HCT116 (cell line): Measurements from ENCODE around the gene VCAN. TPM values are rescaled to one million over a fixed set of nuclear protein-coding genes. Genes with fewer than 3 reads are reported as not detected.
A peak's percentile ranks its signal among the peaks of the same experiment; 100 is the strongest.

Source experiments
- ATAC-seq: fragments of 200-7000 bp; cut with Tn5 transposase; 2 replicates; pipeline ENCODE4 v1.9.1; 2020; ENCODE audit warnings: mild to moderate bottlenecking, moderate library complexity
- BruUV-seq: library from RNA; stranded (reverse); fragments of 400-500 nt; replicated peaks from 2 replicates; lab custom pipeline; 2021; lab: Mats Ljungman, UMichigan
- CTCF ChIA-PET: fragments of 300-600 bp; sonication (Branson Sonifier 250); formaldehyde crosslinking; loops from one replicate; lab custom pipeline; 2021; ENCODE audit warnings: antibody characterized with exemption; lab: Charles Lee
- POLR2A ChIA-PET: fragments of 300-600, 350-600 bp; sonication (Branson Sonifier 250); formaldehyde crosslinking; loops from one replicate; lab custom pipeline; 2021; ENCODE audit warnings: antibody characterized with exemption; lab: Charles Lee
- RAD21 ChIA-PET, 2 experiments: fragments of 300-600 bp; sonication (Branson Sonifier 250); formaldehyde crosslinking; loops; one replicate each; lab custom pipeline; 2023; ENCODE audit warnings: low total read pairs in 2 of 2; ENCODE audit not compliant: uncharacterized antibody in 2 of 2, unreplicated experiment in 2 of 2, low non-redundant PET in 1 of 2; lab: Charles Lee
- DNase-seq: peaks from one replicate; pipeline ENCODE4 v3.0.0-alpha.2; 2010; ENCODE audit warnings: low read depth, low spot score
- H2AFZ ChIP-seq: fragments of 200-600 bp; shearing (Covaris generic), sonication (generic); 2 replicates; pipeline ENCODE4 v1.6.1; 2017; ENCODE audit warnings: low read depth, mixed run types, mixed read lengths, antibody characterized with exemption, low read length; ENCODE audit not compliant: poor library complexity, severe bottlenecking
- H3K27ac ChIP-seq: 2 replicates; pipeline ENCODE4 v1.5.1; 2012; ENCODE audit warnings: low read depth, low read length
- H3K27me3 ChIP-seq: fragments of 200-600 bp; sonication (generic); 2 replicates; pipeline ENCODE4 v1.6.1; 2016; ENCODE audit warnings: mixed run types, low read length, mixed read lengths; ENCODE audit not compliant: insufficient read depth
- H3K36me3 ChIP-seq, 2 experiments: fragments of 200-500 bp in 1 of 2; fragments of 200-600 bp in 1 of 2; sonication (Bioruptor generic) in 1 of 2; sonication (generic) in 1 of 2; 2 replicates each; pipeline versions ENCODE4 v1.5.1 to v1.6.1; 2014 to 2016; ENCODE audit warnings: low read length in 2 of 2, inconsistent platforms in 1 of 2, mixed read lengths in 1 of 2, mixed run types in 1 of 2; ENCODE audit not compliant: insufficient read depth in 2 of 2, control insufficient read depth in 1 of 2
- H3K4me1 ChIP-seq, 2 experiments: fragments of 200-600 bp in 1 of 2; sonication (generic) in 1 of 2; 2 replicates each; pipeline versions ENCODE4 v1.5.1 to v1.6.1; 2012 to 2017; ENCODE audit warnings: low read length in 2 of 2, inconsistent platforms in 1 of 2, mild to moderate bottlenecking in 1 of 2, mixed read lengths in 1 of 2, mixed run types in 1 of 2, moderate library complexity in 1 of 2; ENCODE audit not compliant: insufficient read depth in 2 of 2, control insufficient read depth in 1 of 2
- H3K4me2 ChIP-seq: fragments of 200-600 bp; sonication (generic); 2 replicates; pipeline ENCODE4 v1.6.1; 2017; ENCODE audit warnings: mixed run types, low read length, mixed read lengths
- H3K4me3 ChIP-seq, 2 experiments: fragments of 200-600 bp in 1 of 2; sonication (generic) in 1 of 2; replicated peaks in 1 of 2; 2 replicates each; pipeline ENCODE4 v1.5.1; 2011 to 2016; ENCODE audit warnings: low read length in 2 of 2, control low read depth in 1 of 2, low read depth in 1 of 2, mild to moderate bottlenecking in 1 of 2, mixed read lengths in 1 of 2, mixed run types in 1 of 2
- H3K79me2 ChIP-seq: fragments of 200-600 bp; sonication (generic); 2 replicates; pipeline ENCODE4 v1.6.1; 2017; ENCODE audit warnings: mild to moderate bottlenecking, mixed run types, low read length, moderate library complexity, mixed read lengths; ENCODE audit not compliant: insufficient read depth
- H3K9ac ChIP-seq: fragments of 200-600 bp; sonication (generic); 2 replicates; pipeline ENCODE4 v1.6.1; 2016; ENCODE audit warnings: low read length, mixed read lengths
- H3K9me2 ChIP-seq: fragments of 200-600 bp; sonication (generic), shearing (Covaris generic); 2 replicates; pipeline ENCODE4 v1.6.1; 2017; ENCODE audit warnings: mixed run types, mild to moderate bottlenecking, moderate library complexity; ENCODE audit not compliant: insufficient read depth
- H3K9me3 ChIP-seq, 2 experiments: fragments of 200-500 bp in 1 of 2; fragments of 200-600 bp in 1 of 2; sonication (Bioruptor generic) in 1 of 2; sonication (generic) in 1 of 2; 2 replicates each; pipeline ENCODE4 v1.6.1; 2014 to 2017; ENCODE audit warnings: low read length in 2 of 2, mixed read lengths in 2 of 2, inconsistent platforms in 1 of 2, low read depth in 1 of 2, mild to moderate bottlenecking in 1 of 2, mixed run types in 1 of 2, moderate library complexity in 1 of 2; ENCODE audit not compliant: control insufficient read depth in 1 of 2, insufficient read depth in 1 of 2
- H4K20me1 ChIP-seq: fragments of 200-600 bp; sonication (generic), shearing (Covaris generic); 2 replicates; pipeline ENCODE4 v1.6.1; 2017; ENCODE audit warnings: mixed run types, mild to moderate bottlenecking, moderate library complexity; ENCODE audit not compliant: insufficient read depth
- CBX3 ChIP-seq: IDR thresholded peaks from 2 replicates; pipeline ENCODE4 v1.6.1; 2012; ENCODE audit warnings: low read depth
- ELF1 ChIP-seq: IDR thresholded peaks from 2 replicates; pipeline ENCODE4 v1.6.1; 2012; ENCODE audit warnings: low read depth, borderline replicate concordance
- EZH2 ChIP-seq: fragments of 200-600 bp; sonication (generic); IDR thresholded peaks from 2 replicates; pipeline ENCODE4 v1.6.1; 2017; ENCODE audit warnings: antibody characterized with exemption, mixed run types
- POLR2AphosphoS5 ChIP-seq: IDR thresholded peaks from 2 replicates; pipeline ENCODE4 v1.6.1; 2011; ENCODE audit warnings: mild to moderate bottlenecking, low read depth, low read length, moderate library complexity
- YY1 ChIP-seq: IDR thresholded peaks from 2 replicates; pipeline ENCODE4 v1.6.1; 2011; ENCODE audit warnings: low read length, low read depth, moderate library complexity, mild to moderate bottlenecking; ENCODE audit not compliant: insufficient replicate concordance; ENCODE audit errors: extremely low read depth
- ZBTB33 ChIP-seq: IDR thresholded peaks from 2 replicates; pipeline ENCODE4 v1.6.1; 2011; ENCODE audit warnings: mild to moderate bottlenecking, low read length, moderate library complexity; ENCODE audit not compliant: insufficient replicate concordance; ENCODE audit errors: extremely low read depth
- intact Hi-C: fragments of 100-400 bp; cut with micrococcal nuclease; formaldehyde crosslinking; loops from 2 replicates; pipeline ENCODE4 v1.10.0; 2022
- total RNA-seq: library from RNA; stranded (reverse); gene quantifications from one replicate; pipeline ENCODE4 v1.2.1, GENCODE V29; 2021; ENCODE audit not compliant: unreplicated experiment
- TF ChIP-seq, protein P1 (sequence below): IDR thresholded peaks from 2 replicates; pipeline ENCODE4 v1.6.1; 2012

VCAN gene
- total RNA-seq, 1 experiment from 2014 or later: 49.9 TPM

DNA sequence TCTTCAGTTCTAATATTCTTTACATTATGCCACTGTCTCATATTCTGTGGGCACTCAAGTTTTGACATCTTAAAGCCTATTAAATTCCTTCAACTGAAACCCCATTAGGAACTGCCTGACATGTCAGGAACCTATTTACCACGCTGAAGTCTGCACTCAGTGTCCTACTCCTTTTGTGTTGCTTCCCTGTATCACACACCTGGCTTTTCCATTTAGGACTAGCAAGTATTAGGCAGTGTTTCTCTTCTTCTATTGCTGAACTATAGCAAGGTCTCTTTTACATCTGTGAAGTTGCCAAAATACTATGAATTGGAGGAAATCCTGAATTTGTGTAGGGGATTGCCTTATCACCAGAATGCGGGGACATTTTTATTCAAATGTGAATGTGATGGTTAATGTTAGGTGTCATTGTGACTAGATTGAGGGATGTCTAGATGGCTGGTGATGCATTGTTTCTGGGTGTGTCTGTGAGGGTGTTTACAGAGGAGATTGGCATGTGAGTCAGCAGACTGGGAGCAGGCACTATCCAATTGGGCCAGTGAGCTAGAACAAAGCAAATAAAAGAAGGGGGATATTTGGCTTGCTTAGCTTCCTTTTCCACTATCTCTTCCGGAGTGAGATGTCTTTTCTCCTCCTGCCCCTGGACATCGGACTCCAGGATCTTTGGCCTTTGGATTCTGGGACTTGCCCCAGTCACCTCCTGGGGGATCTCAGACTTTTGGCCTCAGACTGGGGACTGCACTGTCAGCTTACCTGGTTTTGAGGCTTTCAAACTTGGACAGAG is 21.2 kb upstream of the VCAN start:
- ATAC-seq (peak; percentile 69; the same call in 1 of the 2 replicates), DNase-seq (no peak)
- Histone ChIP-seq H3K27ac (no peak overlapping the region), H3K4me1 (peaks cover 0 to 8% of the 10 kb centered on the region in 2 experiments; a peak in 2 of 4 replicates), H3K9me3 (peaks cover 0 to 6% of the 10 kb centered on the region in 2 experiments; a peak in 1 of 4 replicates), H3K9me2 (no peaks in the 10 kb centered on the region), H3K4me3 (no peak overlapping the region), H2AFZ (peak overlapping the region; percentile 55), H3K9ac (no peak overlapping the region), H3K4me2 (no peak overlapping the region), H3K27me3 (no peaks in the 10 kb centered on the region), H3K79me2 (no peaks in the 10 kb centered on the region), H4K20me1 (no peaks in the 10 kb centered on the region), H3K36me3 (no peaks in the 10 kb centered on the region)
- no TSS peak for BruUV-seq
- intact Hi-C loops: no loop called here
- CTCF ChIA-PET: no interaction called here
- TF ChIP-seq, protein P1, sequence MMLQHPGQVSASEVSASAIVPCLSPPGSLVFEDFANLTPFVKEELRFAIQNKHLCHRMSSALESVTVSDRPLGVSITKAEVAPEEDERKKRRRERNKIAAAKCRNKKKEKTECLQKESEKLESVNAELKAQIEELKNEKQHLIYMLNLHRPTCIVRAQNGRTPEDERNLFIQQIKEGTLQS: no peak
- TF ChIP-seq POLR2AphosphoS5: no peak
- TF ChIP-seq CBX3: no peak
- TF ChIP-seq EZH2: no peak
- no peak for TF ChIP-seq ELF1
- no peak for TF ChIP-seq YY1
- no peak for TF ChIP-seq ZBTB33
- POLR2A ChIA-PET: no interaction called here
- RAD21 ChIA-PET: interaction anchor here in 1 of 2 experiments (0.7 kb wide), 1 partner anchor 31 kb away, joined by 4 read pairs; no protein-coding TSS in a partner anchor
